ENCODE measurements around the gene COPS3. TPM values are rescaled to one million over a fixed set of nuclear protein-coding genes. Genes with fewer than 3 reads are reported as not detected.
"Not testable (repeated sequence)": the region's sequence is repeated elsewhere in the genome, so short reads cannot be mapped to it uniquely, and the experiment has no call there.

The COPS3 gene
- total RNA-seq, 6 donors from 2014 or later = 22.2 to 58.1 (median 43.1) TPM

- 93% methylated on average over 5 of the region's 5 CpGs for WGBS, 2 donors
- DNase-seq = no peak
- TF ChIP-seq POLR2AphosphoS5 (IDR thresholded peaks at IDR 0.05) (no peak), POLR2A (IDR thresholded peaks at IDR 0.05) (no peak), CTCF (IDR thresholded peaks at IDR 0.05) (no peak), EP300 (IDR thresholded peaks at IDR 0.05) (no peak)
- Histone ChIP-seq H3K36me3 (no peaks in the 10 kb centered on the region), H3K4me1 (peaks cover 0 to 7% (median 2%) of the 10 kb centered on the region in 4 donors), H3K9me3 (no peaks in the 10 kb centered on the region), H3K27ac (no peak overlapping the region), H3K27me3 (no peaks in the 10 kb centered on the region), H3K4me3 (no peak overlapping the region)
- ATAC-seq (ENCODE audit: low FRiP score in 2 of 2) = no peak
Measured at GRCh38 chr17:17285951-17286350, 4.9 kb upstream of the COPS3 start.

GRCh38 chr17:17279316-17279715 lies 1.7 kb downstream of the COPS3 start:
- no peak for ATAC-seq (ENCODE audit: low FRiP score in 2 of 2)
- TF ChIP-seq CTCF (IDR thresholded peaks at IDR 0.05) (no peak), POLR2A (IDR thresholded peaks at IDR 0.05) (no peak), POLR2AphosphoS5 (IDR thresholded peaks at IDR 0.05) (no peak), EP300 (IDR thresholded peaks at IDR 0.05) (no peak)

GRCh38 chr17:17277431-17277830 lies 3.6 kb downstream of the COPS3 start:
- not testable (repeated sequence) for H3K27me3 ChIP-seq; H3K4me3 ChIP-seq; H3K9me3 ChIP-seq; ATAC-seq (ENCODE audit: low FRiP score in 2 of 2); DNase-seq; H3K27ac ChIP-seq
- H3K4me1 ChIP-seq = peaks cover 24 to 44% (median 35%) of the 10 kb centered on the region in 4 donors
- peaks cover 10 to 28% (median 25%) of the 10 kb centered on the region in 4 donors for H3K36me3 ChIP-seq
- WGBS, 2 donors = 87 to 97% methylated on average over 5 of the region's 5 CpGs

More at GRCh38 chr17:17279316-17279715, 1.7 kb downstream of the COPS3 start:
- peaks cover 24 to 44% (median 35%) of the 10 kb centered on the region in 4 donors for H3K4me1 ChIP-seq
- H3K27ac ChIP-seq = no peak overlapping the region
- H3K4me3 ChIP-seq = no peak overlapping the region
- H3K27me3 ChIP-seq = no peaks in the 10 kb centered on the region
- no peaks in the 10 kb centered on the region for H3K9me3 ChIP-seq
- WGBS, 2 donors = 82 to 83% methylated on average over 4 of the region's 4 CpGs
- peaks cover 2 to 11% (median 10%) of the 10 kb centered on the region in 4 donors for H3K36me3 ChIP-seq
- no peak for DNase-seq

- no peaks in the 10 kb centered on the region for H3K27me3 ChIP-seq
- no peak for ATAC-seq (ENCODE audit: low FRiP score in 2 of 2)
- no peak overlapping the region for H3K4me3 ChIP-seq
- H3K9me3 ChIP-seq = no peaks in the 10 kb centered on the region
- H3K27ac ChIP-seq = peak overlapping the region in 3 of 4 donors; percentile 12 to 75 (median 22)
- H3K4me1 ChIP-seq = peaks cover 24 to 37% (median 32%) of the 10 kb centered on the region in 4 donors
- TF ChIP-seq POLR2A (IDR thresholded peaks at IDR 0.05) = no peak
- no peak for TF ChIP-seq POLR2AphosphoS5 (IDR thresholded peaks at IDR 0.05)
- 61 to 66% methylated on average over 6 of the region's 6 CpGs for WGBS, 2 donors
- H3K36me3 ChIP-seq = peaks cover 10 to 43% (median 31%) of the 10 kb centered on the region in 4 donors
- peak in 1 of 2 donors; percentile 26 for DNase-seq
Measured at GRCh38 chr17:17275971-17276370, 5.1 kb downstream of the COPS3 start.

- 90 to 94% methylated on average over 9 of the region's 9 CpGs for WGBS, 2 donors
- TF ChIP-seq CTCF (IDR thresholded peaks at IDR 0.05) (no peak), POLR2AphosphoS5 (IDR thresholded peaks at IDR 0.05) (no peak), POLR2A (IDR thresholded peaks at IDR 0.05) (no peak), EP300 (IDR thresholded peaks at IDR 0.05) (no peak)
- ATAC-seq (ENCODE audit: low FRiP score in 2 of 2) (no peak), DNase-seq (no peak)
- Histone ChIP-seq H3K4me1 (peaks cover 0 to 1% (median 0%) of the 10 kb centered on the region in 4 donors), H3K4me3 (no peak overlapping the region), H3K27ac (no peak overlapping the region), H3K27me3 (no peaks in the 10 kb centered on the region), H3K9me3 (no peaks in the 10 kb centered on the region), H3K36me3 (peaks cover 29 to 93% (median 78%) of the 10 kb centered on the region in 4 donors)
Measured at GRCh38 chr17:17269926-17270773, 10.9 kb downstream of the COPS3 start.

Data from upper lobe of left lung (tissue), 6 donors.